Activated naive CD4-positive, alpha-beta T cell treated with anti-CD3 and anti-CD28 coated beads, Interleukin-2, amount 10 ng/mL, durations not matched to agents 7 days and 5 days (primary cell): ENCODE results near the gene SLC7A11.

ENCODE experiments used
- CTCF ChIA-PET: fragments of 350-600 bp; sonication (Branson Sonifier 250); formaldehyde crosslinking; loops from one replicate; lab custom pipeline; 2021; ENCODE audit warnings: antibody characterized with exemption; lab: Charles Lee
- DNase-seq: peaks from one replicate; pipeline ENCODE4 v3.0.0-alpha.2; 2020
- H3K27ac Mint-ChIP-seq: one replicate; pipeline ENCODE4 v1.8.0; 2021; ENCODE audit warnings: mild to moderate bottlenecking, moderate library complexity, mixed read lengths
- H3K27me3 Mint-ChIP-seq: one replicate; pipeline ENCODE4 v1.8.0; 2021; ENCODE audit warnings: mild to moderate bottlenecking, mixed read lengths
- H3K36me3 Mint-ChIP-seq: one replicate; pipeline ENCODE4 v1.8.0; 2021; ENCODE audit warnings: mixed read lengths
- H3K4me1 Mint-ChIP-seq: one replicate; pipeline ENCODE4 v1.8.0; 2021; ENCODE audit warnings: mixed read lengths
- H3K4me3 Mint-ChIP-seq: one replicate; pipeline ENCODE4 v1.8.0; 2021; ENCODE audit warnings: mild to moderate bottlenecking, moderate library complexity, mixed read lengths
- H3K9me3 Mint-ChIP-seq: one replicate; pipeline ENCODE4 v1.8.0; 2021; ENCODE audit warnings: mixed read lengths

SLC7A11 gene

DNA sequence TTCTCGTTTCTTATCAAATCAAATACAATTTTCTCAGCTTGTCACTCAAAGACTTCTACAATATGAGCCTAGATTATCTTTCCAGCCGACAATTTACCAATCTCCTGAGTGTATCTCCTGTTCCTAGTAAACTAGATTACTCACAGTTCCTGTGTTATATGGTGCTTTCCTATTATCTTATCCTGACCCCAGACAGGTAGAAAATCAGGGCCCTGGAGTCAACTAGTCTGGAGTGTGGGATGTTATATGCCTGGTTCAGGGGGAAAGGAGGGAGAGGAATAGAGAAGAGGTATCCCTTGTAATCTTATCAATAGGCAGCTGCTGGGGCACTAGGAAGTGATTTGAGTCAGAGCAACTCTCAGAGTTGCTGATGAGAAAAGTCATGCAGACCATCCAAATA, 127.1 kb downstream of the SLC7A11 start:
- H3K4me3 Mint-ChIP-seq, result no peak overlapping the region
- no peaks in the 10 kb centered on the region for H3K36me3 Mint-ChIP-seq
- no peak for DNase-seq
- no peaks in the 10 kb centered on the region for H3K9me3 Mint-ChIP-seq
- no peak overlapping the region for H3K27ac Mint-ChIP-seq
- H3K27me3 Mint-ChIP-seq, result no peaks in the 10 kb centered on the region
- CTCF ChIA-PET, result no interaction called here
- no peaks in the 10 kb centered on the region for H3K4me1 Mint-ChIP-seq

DNA sequence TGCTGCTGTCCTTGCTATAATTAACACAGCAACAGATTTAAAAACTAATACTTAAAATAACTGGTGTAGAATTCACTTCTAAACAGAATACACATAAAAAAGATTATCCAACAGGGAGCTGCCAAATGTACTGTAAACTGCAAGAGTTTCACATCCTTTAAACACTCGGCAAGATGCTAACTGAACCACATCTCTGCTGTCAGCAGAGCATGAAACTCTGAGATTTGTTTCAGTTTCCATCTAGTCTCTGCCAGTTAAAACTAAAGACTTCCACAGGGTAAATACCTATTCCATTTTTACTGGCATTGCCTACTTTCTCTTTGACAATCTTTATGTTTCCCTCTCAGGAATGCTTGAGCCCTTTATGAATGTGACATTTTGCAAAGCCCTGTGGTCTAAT, 127.7 kb downstream of the SLC7A11 start:
- Mint-ChIP-seq H3K4me1 (no peaks in the 10 kb centered on the region), H3K4me3 (no peak overlapping the region), H3K27ac (no peak overlapping the region), H3K36me3 (no peaks in the 10 kb centered on the region), H3K9me3 (no peaks in the 10 kb centered on the region), H3K27me3 (no peaks in the 10 kb centered on the region)
- DNase-seq, result no peak
- CTCF ChIA-PET, result no interaction called here
